Activated CD8-positive, alpha-beta memory T cell treated with anti-CD3 and anti-CD28 coated beads, Interleukin-2, amount 10 ng/mL, durations not matched to agents 7 days and 5 days (primary cell): Measurements from ENCODE around the gene LRP5. TPM values are rescaled to one million over a fixed set of nuclear protein-coding genes. Genes with fewer than 3 reads are reported as not detected.

Experiments used
- ATAC-seq: fragments of 150-1000 bp; cut with Tn5 transposase; one replicate; pipeline ENCODE4 v1.10.0; 2021; ENCODE audit warnings: moderate library complexity
- CTCF ChIA-PET: fragments of 350-600 bp; sonication (Branson Sonifier 250); formaldehyde crosslinking; loops from one replicate; lab custom pipeline; 2021; ENCODE audit warnings: antibody characterized with exemption; lab: Charles Lee
- DNase-seq: peaks from one replicate; pipeline ENCODE4 v3.0.0-alpha.2; 2020
- H3K27ac Mint-ChIP-seq: one replicate; pipeline ENCODE4 v1.8.0; 2021; ENCODE audit warnings: mild to moderate bottlenecking, mixed read lengths
- H3K27me3 Mint-ChIP-seq: one replicate; pipeline ENCODE4 v1.8.0; 2021; ENCODE audit warnings: mixed read lengths
- H3K36me3 Mint-ChIP-seq: one replicate; pipeline ENCODE4 v1.8.0; 2021; ENCODE audit warnings: mild to moderate bottlenecking, mixed read lengths
- H3K4me1 Mint-ChIP-seq: one replicate; pipeline ENCODE4 v1.8.0; 2021; ENCODE audit warnings: mixed read lengths
- H3K4me3 Mint-ChIP-seq: one replicate; pipeline ENCODE4 v1.8.0; 2021; ENCODE audit warnings: mild to moderate bottlenecking, moderate library complexity, mixed read lengths
- H3K9me3 Mint-ChIP-seq: one replicate; pipeline ENCODE4 v1.8.0; 2022; ENCODE audit warnings: low read depth, mixed read lengths
- total RNA-seq, 2 experiments: library from RNA; stranded (reverse); gene quantifications; one replicate each; pipeline ENCODE4 v1.2.3, GENCODE V29; 2021

LRP5 gene
- total RNA-seq, 2 experiments from 2014 or later, result 15.6 to 16.2 TPM

DNA sequence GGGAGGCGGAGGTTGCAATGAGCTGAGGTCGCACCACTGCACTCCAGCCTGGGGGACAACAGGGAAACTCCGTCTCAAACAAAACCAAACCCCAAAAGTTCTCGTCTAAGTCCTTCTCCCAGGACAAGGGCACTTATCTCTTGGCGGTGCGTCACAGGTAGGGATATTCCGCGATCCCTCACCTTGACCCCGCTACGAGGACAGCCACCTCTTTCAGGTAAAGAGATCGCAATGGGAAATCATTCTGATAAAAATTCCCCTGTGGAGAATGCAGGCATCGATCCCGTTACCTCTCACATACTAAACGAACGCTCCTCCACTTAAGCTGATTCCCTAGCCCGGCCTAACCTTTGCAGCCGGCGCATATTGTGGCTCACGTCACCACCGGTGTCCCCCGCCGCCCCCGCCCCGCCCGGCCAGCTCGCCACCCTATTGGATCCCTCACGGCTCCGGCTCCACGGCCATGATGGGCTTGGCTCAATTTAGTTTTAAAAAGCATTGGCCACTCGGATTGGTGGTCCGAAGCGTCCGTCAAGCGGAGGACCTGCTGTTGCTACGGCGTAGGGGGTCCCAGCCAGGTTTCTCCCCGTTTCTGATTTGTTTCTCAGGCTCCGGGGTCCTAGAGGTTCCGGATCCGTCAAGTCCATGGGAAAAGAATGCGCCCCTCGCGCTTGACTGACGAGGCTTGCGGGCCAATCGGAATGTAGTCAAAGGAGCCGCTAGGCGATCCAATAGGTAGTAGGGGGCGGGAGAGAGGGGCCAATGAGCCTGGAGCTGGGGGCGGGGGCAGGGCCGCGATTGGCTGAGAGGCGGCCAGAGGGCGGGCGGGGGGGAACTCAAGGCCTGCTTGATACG is 147.7 kb downstream of the LRP5 start:
- peak; percentile 97 for DNase-seq
- H3K9me3 Mint-ChIP-seq, result no peaks in the 10 kb centered on the region
- ATAC-seq, result peak; percentile 93
- H3K27ac Mint-ChIP-seq, result peak overlapping the region; percentile 94
- H3K4me1 Mint-ChIP-seq, result peaks cover 28% of the 10 kb centered on the region
- peaks cover 13% of the 10 kb centered on the region for H3K36me3 Mint-ChIP-seq
- CTCF ChIA-PET, result interaction anchor here (1.4 kb wide), 1 partner anchor 120 kb away, joined by 3 read pairs; no protein-coding TSS in a partner anchor
- H3K4me3 Mint-ChIP-seq, result peak overlapping the region; percentile 86
- peaks cover 2% of the 10 kb centered on the region for H3K27me3 Mint-ChIP-seq

DNA sequence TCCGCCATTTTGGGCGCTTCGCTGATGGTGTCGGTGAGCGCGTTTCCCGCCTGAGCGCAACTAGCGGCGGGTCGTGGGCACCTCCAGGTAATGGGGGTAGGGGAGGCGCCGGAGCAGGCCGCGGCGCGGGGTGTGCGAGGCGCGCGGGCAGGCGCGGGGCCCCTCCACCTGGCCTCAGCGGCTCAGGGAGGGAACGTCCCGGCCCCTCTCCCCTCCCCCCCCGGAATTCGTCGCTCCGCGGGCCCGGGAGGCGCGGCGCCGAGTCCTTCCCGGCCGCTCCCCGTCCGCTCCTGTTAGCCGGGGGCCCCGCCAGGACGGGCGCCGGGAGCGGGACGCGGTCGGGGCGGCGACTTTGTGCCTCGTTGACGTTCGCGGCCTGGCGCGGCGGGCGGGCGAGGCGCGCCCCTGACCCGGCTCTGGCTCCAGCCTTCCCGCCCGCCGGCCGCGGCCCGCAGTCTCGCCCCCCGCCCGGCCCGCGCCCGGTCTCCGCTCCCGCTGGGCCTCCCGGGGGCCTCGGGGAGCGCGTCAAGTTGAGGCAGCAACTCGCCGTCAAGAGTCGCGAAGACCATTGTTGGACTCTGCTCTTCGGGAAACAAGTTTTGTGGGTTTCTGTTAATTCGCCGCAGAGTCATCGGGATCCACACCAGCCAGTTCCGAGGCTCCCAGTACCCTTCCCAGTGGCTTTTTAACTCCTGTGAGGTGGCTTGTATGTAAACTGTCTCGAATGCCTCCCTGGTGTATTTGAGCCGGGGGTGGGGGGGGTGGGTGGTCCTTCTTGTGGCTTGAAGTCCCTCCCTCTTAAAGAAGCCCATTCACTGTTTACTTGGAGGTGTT is 148.6 kb downstream of the LRP5 start, which contains the start of gene PPP6R3:
Gene PPP6R3 (plus strand): TSS at position 12 of the 834 bp plus-strand sequence. CDS start 76,913 bp downstream, outside the sequence.
- DNase-seq (no peak), ATAC-seq (peak; percentile 52)
- CTCF ChIA-PET, result interaction anchor here (1.4 kb wide), 1 partner anchor 121 kb away, joined by 3 read pairs; no protein-coding TSS in a partner anchor
- Mint-ChIP-seq H3K27ac (peak within 1 kb of the TSS; percentile 94), H3K4me3 (peak within 1 kb of the TSS; percentile 98), H3K27me3 (no peaks in the 10 kb centered on the region), H3K36me3 (peaks cover 19% of the 10 kb centered on the region), H3K9me3 (no peaks in the 10 kb centered on the region), H3K4me1 (peaks cover 35% of the 10 kb centered on the region)

- peaks cover 38% of the 10 kb centered on the region for H3K4me1 Mint-ChIP-seq
- DNase-seq (no peak), ATAC-seq (no peak)
- H3K27ac Mint-ChIP-seq, result peak overlapping the region; percentile 87
- CTCF ChIA-PET, result no interaction called here
- no peaks in the 10 kb centered on the region for H3K27me3 Mint-ChIP-seq
- peaks cover 21% of the 10 kb centered on the region for H3K36me3 Mint-ChIP-seq
- H3K9me3 Mint-ChIP-seq, result no peaks in the 10 kb centered on the region
- peak overlapping the region; percentile 98 for H3K4me3 Mint-ChIP-seq
Observed at GRCh38 chr11:68461575-68461917, 149.2 kb downstream of the LRP5 start.

DNA sequence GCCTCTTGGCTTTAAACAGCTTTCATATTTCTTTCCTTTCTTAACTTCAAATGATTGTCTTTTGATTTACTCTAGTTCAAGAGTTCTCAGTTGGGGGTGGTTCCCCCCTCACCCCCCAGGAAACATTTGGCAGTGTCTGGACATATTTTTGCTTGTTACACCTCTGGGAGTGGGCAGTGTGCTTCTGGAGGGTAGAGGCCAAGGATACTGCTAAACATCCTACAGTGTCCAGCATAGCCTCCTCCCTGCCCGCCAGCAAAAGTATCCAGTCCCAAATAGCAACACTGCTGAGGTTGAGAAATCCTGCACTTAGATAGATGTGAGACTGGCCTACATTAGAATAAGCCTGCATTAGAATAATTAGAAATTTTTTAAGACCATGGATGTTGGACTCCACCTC is 151.3 kb downstream of the LRP5 start:
- Mint-ChIP-seq H3K27me3 (no peaks in the 10 kb centered on the region), H3K4me3 (peak overlapping the region; percentile 14), H3K36me3 (peaks cover 28% of the 10 kb centered on the region), H3K4me1 (peaks cover 54% of the 10 kb centered on the region), H3K9me3 (no peaks in the 10 kb centered on the region), H3K27ac (no peak overlapping the region)
- ATAC-seq, result no peak
- no peak for DNase-seq
- CTCF ChIA-PET, result interaction anchor here (1.7 kb wide), 1 partner anchor 25 kb away, joined by 3 read pairs; no protein-coding TSS in a partner anchor

GRCh38 chr11:68467201-68467834 is 154.9 kb downstream of the LRP5 start:
- CTCF ChIA-PET, result interaction anchor here (1.4 kb wide), 1 partner anchor 13 kb away, joined by 3 read pairs; no protein-coding TSS in a partner anchor
- Mint-ChIP-seq H3K9me3 (no peaks in the 10 kb centered on the region), H3K36me3 (peaks cover 41% of the 10 kb centered on the region), H3K27me3 (no peaks in the 10 kb centered on the region), H3K27ac (peak overlapping the region; percentile 51), H3K4me1 (peaks cover 83% of the 10 kb centered on the region), H3K4me3 (no peak overlapping the region)
- ATAC-seq (no peak), DNase-seq (no peak)

- H3K4me1 Mint-ChIP-seq, result peaks cover 86% of the 10 kb centered on the region
Observed at GRCh38 chr11:68468217-68468828, 155.9 kb downstream of the LRP5 start.

DNA sequence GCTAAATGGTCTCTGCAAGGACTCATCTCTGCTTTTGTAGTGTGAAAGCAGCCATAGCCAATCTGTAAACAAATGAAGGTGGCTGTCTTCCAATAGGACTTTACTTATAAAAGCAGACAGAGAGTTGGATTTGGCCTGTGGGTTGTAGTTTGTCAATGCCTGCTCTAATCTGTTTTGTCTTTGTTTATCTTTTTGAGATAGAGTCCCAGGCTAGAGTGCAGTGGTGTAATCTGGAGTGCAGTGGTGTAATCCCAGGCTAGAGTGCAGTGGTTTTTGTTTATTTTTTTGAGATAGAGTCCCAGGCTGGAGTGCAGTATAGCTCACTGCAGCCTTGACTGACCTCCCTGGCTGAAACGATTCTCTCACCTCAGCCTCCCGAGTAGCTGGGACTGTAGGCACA is 156.7 kb downstream of the LRP5 start:
- ATAC-seq (no peak), DNase-seq (no peak)
- CTCF ChIA-PET, result no interaction called here
- Mint-ChIP-seq H3K36me3 (peaks cover 50% of the 10 kb centered on the region), H3K27me3 (no peaks in the 10 kb centered on the region), H3K4me3 (no peak overlapping the region), H3K4me1 (peaks cover 84% of the 10 kb centered on the region), H3K9me3 (no peaks in the 10 kb centered on the region), H3K27ac (peak overlapping the region; percentile 48)

More at GRCh38 chr11:68468217-68468828, 155.9 kb downstream of the LRP5 start:
- Mint-ChIP-seq H3K36me3 (peaks cover 47% of the 10 kb centered on the region), H3K27ac (peak overlapping the region; percentile 48), H3K4me3 (no peak overlapping the region), H3K9me3 (no peaks in the 10 kb centered on the region), H3K27me3 (no peaks in the 10 kb centered on the region)
- ATAC-seq (peak; percentile 48), DNase-seq (peak; percentile 62)
- CTCF ChIA-PET, result interaction anchor here (0.6 to 1.4 kb wide), 2 partner anchors 12 to 15 kb away, joined by 3 read pairs; no protein-coding TSS in a partner anchor

- Mint-ChIP-seq H3K9me3 (no peaks in the 10 kb centered on the region), H3K36me3 (peaks cover 53% of the 10 kb centered on the region), H3K4me1 (peaks cover 81% of the 10 kb centered on the region), H3K27me3 (no peaks in the 10 kb centered on the region), H3K4me3 (no peak overlapping the region), H3K27ac (peak overlapping the region; percentile 19)
- ATAC-seq (no peak), DNase-seq (no peak)
- CTCF ChIA-PET, result no interaction called here
Observed at GRCh38 chr11:68469642-68470041, 157.3 kb downstream of the LRP5 start.

GRCh38 chr11:68470304-68470811 is 158.0 kb downstream of the LRP5 start:
- DNase-seq (no peak), ATAC-seq (no peak)
- H3K4me1 Mint-ChIP-seq, result peaks cover 80% of the 10 kb centered on the region
- H3K27me3 Mint-ChIP-seq, result no peaks in the 10 kb centered on the region
- H3K4me3 Mint-ChIP-seq, result peak overlapping the region; percentile 18
- H3K27ac Mint-ChIP-seq, result peak overlapping the region; percentile 21
- peaks cover 56% of the 10 kb centered on the region for H3K36me3 Mint-ChIP-seq
- H3K9me3 Mint-ChIP-seq, result peaks cover 2% of the 10 kb centered on the region
- CTCF ChIA-PET, result interaction anchor here (0.7 kb wide), 1 partner anchor 374 kb away, joined by 3 read pairs; no protein-coding TSS in a partner anchor

DNA sequence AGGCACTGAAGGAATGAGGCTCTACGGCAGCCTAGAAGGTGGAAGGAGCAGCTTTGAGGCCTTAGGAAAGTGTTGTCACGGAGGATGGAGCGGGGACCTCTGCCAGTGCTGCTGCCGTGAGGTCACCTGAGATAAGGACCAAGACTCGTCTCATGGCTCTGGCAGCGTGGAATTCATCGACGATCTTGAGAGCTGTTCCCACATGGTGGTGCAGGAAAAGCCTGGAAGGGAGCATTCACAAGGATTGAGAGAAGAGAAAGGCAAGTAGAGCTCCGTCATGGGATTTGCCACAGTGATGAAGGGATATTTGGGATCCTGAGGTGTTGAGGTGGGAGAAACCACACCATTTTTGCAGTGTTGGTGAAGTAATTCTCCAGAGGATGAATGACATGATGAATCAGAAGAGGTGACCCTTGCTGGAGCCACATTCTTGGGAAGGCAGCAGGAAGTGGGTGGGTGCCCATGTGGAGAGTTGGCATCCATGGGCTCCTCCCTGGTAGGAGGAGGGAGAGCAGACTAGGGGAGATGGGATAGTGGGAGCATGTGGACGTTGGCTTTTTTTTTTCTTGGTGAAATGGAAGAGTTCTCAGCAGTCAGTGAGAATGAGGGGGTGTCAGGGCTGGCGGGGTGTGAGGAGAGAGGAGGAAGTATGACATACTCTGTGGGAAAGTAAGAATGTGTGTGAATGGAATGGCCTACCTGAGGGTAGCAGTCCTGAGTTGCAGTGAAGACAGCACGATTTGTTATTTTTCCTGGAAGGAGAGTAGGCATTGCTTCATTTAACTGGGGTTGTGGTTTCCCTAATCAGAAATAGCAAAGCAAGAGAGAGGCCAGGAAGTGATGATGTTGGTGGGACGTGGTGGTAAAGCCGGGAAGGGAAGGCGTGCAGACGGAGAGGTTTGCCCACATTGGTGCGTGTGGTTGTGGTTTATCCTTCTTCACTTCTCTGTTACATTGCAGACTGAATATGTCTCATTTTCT is 159.3 kb downstream of the LRP5 start:
- peaks cover 51% of the 10 kb centered on the region for H3K36me3 Mint-ChIP-seq
- peak overlapping the region; percentile 62 for H3K27ac Mint-ChIP-seq
- peak overlapping the region; percentile 55 for H3K4me3 Mint-ChIP-seq
- ATAC-seq (peak; percentile 70), DNase-seq (peak; percentile 82)
- peaks cover 2% of the 10 kb centered on the region for H3K9me3 Mint-ChIP-seq
- H3K4me1 Mint-ChIP-seq, result peaks cover 71% of the 10 kb centered on the region
- CTCF ChIA-PET, result no interaction called here
- H3K27me3 Mint-ChIP-seq, result no peaks in the 10 kb centered on the region

DNA sequence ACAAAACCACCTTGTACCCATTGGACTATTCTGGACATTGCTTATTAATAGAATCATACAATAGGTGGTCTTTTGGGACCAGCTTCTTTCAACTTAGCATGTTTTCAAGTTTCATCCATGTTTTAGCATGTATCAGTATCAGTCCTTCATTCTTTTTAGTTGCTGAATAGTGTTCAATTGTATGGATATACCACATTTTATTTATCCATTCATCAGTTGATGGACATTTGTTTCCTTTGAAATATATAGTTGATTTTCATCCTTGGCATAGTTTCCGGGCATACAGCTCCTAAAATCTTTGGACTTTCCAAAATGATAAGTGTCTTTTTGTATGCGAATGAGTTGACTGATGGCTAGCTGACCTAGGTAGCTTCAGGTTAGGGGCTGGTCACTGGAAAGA is 160.4 kb downstream of the LRP5 start:
- DNase-seq, result no peak
- peaks cover 2% of the 10 kb centered on the region for H3K9me3 Mint-ChIP-seq
- H3K4me3 Mint-ChIP-seq, result no peak overlapping the region
- no peaks in the 10 kb centered on the region for H3K27me3 Mint-ChIP-seq
- CTCF ChIA-PET, result no interaction called here
- H3K27ac Mint-ChIP-seq, result no peak overlapping the region
- H3K36me3 Mint-ChIP-seq, result peaks cover 56% of the 10 kb centered on the region
- H3K4me1 Mint-ChIP-seq, result peaks cover 66% of the 10 kb centered on the region
- no peak for ATAC-seq
